ENCODE results near the gene SLC39A3.

The SLC39A3 gene

DNA sequence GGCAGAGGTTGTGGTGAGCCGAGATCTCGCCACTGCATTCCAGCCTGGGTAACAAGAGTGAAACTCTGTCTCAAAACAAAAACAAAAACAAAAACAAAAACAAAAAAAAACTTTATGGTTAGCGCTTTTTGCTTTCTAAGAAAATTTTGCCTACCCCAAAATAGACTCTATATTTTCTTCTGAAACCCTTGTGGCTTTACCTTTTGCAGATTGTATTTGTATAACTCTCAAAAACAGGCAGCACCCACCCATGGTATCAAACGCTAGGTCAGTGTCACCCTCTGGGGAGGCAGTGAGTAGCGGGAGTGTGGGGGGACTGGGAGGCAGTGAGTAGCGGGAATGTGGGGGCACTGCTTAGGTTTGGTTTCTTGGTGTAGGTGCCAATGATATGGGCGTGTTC lies 7.5 kb upstream of the SLC39A3 start:
- DNase-seq (ENCODE audit: low read depth in 2 of 2) = no peak

DNA sequence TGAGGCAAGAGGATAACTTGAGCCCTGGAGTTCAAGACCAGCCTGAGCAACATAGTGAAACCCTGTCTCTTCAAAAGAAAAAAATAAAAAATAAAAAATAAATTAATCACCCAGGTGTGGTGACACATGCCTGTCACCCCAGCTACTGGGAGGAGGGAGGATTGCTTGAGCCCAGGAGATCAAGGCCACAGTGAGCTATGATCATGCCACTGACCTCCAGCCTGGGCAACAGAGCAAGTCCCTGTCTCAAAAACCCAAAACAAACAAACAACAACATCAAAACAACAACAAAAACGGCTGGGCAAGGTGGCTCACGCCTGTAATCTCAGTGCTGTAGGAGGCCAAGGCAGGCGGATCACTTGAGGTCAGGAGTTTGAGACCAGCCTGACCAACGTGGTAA lies 4.3 kb upstream of the SLC39A3 start:
- DNase-seq (ENCODE audit: low read depth in 2 of 2) = no peak

DNA sequence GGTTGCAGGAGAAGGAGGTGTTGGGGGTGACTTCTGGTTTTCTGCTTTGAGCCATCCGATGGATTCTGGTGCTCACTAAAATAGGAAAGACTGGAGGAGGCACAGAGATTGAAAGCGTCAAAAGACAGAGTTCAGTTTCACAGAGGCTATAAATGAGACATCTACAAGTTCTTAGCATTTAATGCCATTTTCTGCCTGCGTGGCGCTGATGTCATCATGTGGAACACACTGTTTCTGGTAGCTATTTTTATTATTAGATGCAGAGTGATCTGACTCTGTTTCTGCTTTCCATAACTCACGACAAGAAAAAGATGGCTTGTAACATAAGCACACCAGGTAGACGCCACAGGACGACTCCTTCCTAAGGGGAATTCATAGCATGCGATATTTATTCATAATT lies 3.3 kb upstream of the SLC39A3 start:
- no peak for DNase-seq (ENCODE audit: low read depth in 2 of 2)

DNA sequence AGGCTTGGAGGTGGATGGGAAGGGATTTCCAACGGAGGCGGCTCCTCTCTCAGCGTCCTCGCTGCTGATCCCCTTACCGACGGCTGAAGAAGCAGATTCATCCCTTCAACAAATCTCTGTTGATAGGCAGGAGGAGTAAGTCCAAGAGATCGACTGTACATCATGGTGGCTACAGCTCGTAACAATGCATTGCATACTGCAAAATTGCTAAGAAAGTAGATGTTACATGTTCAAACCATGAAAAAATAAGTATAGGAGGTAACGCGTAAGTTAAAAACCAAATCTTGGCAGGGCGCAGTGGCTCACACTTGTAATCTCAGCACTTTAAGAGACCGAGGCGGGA lies 468 bp upstream of the SLC39A3 start:
- DNase-seq (ENCODE audit: low read depth in 2 of 2) = no peak

DNA sequence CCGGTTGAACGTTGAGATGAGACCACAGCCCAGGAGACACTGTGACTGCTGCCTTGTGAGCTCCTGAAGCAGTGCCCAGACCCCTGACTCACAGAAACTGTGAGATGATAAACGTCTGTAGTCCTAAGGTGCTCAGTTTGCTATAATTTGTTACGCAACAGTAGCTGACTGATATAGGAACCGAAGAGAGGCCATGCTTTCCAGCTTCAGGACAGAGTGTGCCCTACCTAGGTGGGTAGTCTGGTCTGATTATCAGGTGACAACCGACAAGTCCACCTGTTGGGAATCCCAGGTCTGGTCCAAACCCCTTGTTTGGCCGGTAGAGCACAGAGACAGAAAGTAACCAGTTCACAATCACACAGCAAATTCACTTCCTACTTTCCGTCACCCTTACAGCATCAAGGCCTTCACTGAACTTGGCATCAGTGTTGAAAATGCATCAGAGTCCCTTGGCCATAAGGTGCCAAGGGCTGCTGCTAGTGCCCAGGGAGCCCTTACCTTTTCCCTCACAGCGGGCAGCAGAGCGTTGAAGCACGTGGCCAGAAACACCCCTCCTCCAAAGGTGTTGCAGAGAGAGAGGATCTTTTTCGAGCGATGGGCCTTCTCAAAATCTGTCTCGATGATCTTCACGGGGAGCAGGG lies 3.1 kb downstream of the SLC39A3 start:
- no peak for DNase-seq (ENCODE audit: low read depth in 2 of 2)

DNA sequence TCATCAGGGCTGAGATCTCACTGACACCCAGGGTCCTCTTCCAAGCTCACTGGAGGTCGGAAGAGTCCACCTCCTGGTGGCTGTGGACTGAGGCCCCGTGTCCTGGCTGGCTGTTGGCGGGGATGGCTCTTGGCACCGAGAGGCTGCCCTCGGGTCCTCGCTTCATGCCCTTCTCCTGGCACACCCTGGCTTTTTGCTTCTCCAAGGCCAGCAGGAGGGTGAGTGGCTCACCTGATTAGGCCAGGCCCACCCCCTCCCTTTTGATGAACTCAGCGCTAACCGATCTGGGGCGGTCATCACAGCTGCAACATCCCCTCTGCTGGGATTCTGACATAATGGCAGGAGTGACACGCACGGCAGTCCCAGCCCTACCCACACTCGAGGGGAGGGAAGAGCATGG lies 4.4 kb downstream of the SLC39A3 start:
- DNase-seq (ENCODE audit: low read depth in 2 of 2) = no peak

DNA sequence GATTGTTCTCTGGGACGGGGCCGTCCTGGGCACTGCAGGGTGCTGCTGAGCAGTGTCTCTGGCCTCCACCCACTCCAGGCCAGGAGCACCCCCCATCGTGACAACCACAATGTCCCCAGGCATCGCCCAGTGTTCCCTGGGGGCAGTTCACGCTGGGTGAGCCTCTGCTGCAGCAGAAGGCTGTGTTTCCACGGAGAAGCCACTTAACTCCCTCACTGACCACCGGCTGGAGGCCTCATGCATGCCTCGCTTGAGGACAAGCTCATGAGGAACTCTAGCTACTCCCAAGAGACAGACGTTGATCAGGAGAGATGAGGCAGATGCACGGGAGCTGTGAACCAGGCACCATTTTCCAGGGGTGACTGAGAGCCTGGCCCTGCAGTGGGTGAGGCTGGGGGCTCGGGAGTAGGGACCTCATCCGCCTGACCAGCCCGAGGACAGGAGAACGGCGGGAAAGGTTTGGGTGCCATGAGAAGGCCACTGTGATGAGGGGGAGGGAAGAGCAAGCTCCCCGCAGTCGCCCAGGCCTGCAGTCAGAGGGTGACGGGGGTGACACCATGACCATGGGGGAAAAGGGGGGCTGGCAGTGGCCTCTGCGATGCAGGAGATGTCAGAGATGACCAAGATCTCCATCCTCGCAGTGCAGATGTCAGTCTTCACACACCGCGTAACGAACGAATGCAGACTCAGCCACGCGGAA lies 5.1 kb downstream of the SLC39A3 start:
- no peak for DNase-seq (ENCODE audit: low read depth in 2 of 2)

DNA sequence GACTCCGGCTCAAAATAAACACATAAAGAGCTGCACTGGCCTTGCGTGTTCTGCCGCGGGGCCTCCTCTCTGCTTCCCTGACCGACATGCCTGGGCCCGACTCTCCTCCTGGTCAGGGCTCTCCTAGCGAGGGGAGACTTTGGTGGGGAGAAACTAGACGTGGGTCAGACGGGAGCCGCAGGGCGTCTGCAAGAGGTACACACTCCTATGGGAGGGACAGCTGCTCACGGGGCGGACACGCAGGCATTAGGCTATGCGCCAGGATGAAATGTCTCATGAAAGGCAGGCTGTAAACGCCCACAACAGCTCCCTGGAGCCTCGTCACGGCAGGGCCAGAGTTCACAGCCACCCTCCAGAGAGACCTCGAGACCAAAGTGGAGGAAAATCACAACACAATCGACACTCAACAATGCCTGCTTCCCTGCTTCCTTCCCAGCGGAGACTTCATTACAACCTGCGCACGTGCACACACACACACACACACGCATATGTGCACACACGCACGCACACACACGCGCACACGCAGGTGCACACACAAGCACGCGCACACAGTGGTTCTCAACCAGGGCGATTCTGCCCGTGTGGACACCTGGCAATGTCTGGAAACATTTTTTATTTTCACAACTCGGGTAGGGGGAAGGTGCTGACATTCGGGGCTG lies 5.8 kb downstream of the SLC39A3 start:
- DNase-seq (ENCODE audit: low read depth in 2 of 2) = no peak

DNA sequence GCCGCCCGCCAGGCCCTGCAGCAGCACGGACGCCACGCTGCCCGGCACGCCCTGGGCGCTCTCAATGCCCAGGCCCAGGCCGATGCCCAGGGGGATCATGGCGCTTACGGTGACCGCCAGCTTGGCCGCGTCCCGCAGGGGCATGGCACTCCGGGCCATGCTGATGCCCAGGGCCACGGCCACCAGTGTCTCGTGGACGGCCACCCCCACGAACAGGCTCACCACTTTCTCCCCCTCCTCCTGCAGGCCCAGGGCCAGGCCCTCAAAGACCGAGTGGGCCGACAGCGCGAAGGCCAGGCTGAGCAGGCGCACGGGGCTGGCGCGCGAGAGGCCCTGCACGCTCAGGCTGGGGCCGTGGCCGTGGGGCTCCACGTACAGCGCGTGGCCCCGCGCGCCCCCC lies 6.9 kb downstream of the SLC39A3 start:
- no peak for DNase-seq (ENCODE audit: low read depth in 2 of 2)

DNA sequence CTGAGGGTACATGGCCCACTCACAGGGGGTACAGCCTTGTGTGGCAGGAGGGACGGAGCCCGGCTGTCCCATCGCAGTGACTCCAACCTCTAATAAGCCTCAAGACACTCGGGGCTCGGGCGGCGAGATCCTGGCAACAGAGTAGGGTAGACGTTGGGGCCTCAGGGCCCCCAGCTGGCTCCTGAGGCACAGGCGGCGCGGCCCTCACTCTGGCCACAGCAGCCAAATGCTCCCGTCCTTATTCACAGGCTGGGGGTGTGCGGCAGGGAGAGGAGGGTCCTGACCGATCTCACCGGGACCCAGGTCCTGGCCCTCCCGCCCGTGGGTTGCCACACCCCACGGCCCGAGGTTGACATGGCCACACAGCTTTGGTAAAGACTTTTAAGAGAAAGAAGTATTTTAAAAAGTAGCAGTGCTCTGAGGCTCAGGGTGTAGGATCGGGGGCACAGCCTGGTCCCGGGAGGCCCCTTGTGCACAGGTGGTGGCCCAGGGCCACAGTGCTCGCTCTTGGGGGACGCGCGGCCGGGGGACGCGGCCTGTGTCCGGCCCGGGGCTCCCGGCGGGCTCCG lies 7.6 kb downstream of the SLC39A3 start:
- no peak for DNase-seq (ENCODE audit: low read depth in 2 of 2)

DNA sequence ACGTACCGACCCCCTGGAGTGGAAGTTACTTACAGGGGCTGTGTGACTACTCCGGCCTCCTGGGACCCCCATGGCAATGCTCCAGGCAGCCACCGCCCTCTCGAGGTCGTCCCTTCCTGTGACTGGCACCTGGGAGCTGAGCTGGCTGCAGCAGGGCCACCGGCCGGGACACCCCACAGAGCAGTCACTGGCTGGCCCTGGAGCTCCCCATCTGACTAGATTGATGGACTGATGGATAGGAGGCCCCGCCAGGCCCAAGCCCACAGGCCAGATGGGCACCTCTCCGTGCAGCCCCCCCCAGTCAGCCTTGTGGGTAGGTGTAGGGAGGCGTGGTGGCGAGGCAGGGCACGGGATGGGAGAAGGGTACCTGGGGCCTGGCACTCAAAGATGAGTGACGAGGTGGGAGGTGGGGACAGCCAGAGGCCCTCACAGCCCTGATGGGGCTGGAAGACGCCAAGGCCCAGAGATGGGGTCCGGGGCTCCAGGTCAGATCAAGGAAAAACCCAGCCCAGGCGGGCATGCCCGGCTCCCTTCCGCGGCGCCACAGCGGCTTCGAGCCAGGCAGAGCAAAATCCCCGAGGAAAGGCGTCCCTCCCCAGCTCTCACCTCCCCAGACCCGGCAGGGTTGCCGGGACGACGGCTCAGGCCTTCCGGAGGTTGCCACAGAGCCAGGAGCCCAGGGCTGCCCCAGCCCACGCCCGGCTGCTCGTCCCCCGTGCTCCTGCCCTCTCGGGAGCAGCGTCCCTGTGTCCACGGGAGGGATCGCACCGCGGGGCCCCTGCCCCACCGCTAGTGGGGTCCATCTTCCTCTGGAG lies 8.4 kb downstream of the SLC39A3 start:
- no peak for DNase-seq (ENCODE audit: low read depth in 2 of 2)

DNA sequence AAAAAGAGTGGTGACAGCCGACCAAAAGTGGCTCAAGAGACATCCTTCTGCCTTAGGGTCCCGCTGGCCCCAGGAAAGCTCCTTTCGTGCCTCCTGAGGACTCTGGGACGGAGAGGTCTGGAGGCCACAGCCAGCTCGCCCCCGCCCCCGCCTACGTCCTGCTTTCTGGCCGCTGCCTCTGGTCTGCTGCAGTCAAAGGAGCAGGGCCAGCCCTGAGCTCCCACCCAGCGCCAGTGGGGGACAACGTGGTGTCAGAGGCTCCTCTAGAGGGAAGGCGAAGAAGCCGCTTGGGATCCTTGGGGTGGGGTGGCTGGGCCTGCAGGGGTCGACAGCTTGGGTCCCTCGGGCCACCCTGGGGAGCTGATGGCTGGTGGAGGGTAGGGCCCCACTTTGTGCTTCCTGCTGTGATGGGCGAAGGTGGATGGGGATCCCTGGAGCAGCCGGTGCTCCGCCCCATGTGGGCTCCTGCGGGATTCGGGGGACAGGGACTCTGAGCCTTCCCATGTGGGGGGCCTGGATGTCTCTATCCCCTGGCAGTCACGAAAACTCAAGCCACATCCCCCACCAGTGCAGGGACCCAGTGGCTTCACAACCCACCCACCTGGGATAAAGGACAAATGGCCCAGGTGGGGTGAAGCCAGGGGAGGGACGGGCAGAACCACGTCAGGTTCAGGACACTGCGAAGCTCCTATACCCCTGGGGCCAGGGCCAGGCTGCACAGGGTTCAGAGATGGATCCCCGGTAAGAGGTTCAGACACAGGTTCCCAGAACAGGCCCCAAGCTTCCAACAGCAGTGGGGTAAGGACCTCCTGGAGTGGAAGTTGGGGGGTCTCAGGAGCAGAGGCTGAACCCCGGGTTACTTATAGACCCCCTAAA lies 9.6 kb downstream of the SLC39A3 start:
- no peak for DNase-seq (ENCODE audit: low read depth in 2 of 2)

DNA sequence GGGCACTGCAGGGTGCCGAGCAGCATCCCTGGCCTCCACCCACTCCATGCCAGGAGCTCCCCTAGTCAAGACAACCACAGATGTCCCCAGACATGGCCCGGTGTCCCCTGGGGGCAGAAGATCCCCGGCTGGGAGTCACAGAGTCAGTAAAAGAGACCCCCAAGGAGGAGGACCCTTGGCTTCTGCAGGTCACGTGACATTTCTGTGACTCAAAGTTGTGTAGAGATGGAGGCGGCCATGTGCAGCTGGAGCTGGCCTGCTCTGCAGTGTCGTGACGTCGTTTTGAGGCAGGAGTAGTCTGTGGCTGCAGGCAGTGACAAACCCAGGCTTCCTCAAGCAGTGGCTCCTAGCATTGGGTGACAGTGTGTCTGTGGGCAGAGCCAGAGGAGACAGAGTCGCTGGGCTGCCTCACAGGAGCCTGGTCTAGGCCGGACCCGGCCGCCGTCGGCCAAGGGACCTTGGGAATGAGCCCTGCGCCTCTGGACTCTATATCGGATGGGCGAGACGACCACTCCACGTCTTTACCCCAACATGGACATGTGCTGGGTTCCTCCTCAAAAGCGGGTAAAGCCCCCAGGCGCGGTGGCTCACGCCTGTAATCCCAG lies 10.9 kb downstream of the SLC39A3 start:
- DNase-seq (ENCODE audit: low read depth in 2 of 2) = no peak

DNA sequence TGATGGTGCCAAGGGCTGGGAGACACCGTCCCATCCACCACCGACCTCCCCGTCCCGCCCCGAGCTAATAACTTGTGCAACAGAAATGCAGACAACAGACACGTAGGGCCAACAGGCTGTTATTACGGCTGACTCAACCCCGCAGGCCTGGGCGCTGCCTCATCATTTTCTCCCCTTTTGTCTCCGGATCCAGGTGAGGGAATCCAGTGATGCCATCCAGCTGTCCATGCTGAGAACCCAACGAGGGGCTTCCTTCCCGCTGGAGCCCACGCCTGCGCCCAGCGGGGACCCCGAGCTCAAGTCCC lies 12.2 kb downstream of the SLC39A3 start:
- no peak for DNase-seq (ENCODE audit: low read depth in 2 of 2)

DNA sequence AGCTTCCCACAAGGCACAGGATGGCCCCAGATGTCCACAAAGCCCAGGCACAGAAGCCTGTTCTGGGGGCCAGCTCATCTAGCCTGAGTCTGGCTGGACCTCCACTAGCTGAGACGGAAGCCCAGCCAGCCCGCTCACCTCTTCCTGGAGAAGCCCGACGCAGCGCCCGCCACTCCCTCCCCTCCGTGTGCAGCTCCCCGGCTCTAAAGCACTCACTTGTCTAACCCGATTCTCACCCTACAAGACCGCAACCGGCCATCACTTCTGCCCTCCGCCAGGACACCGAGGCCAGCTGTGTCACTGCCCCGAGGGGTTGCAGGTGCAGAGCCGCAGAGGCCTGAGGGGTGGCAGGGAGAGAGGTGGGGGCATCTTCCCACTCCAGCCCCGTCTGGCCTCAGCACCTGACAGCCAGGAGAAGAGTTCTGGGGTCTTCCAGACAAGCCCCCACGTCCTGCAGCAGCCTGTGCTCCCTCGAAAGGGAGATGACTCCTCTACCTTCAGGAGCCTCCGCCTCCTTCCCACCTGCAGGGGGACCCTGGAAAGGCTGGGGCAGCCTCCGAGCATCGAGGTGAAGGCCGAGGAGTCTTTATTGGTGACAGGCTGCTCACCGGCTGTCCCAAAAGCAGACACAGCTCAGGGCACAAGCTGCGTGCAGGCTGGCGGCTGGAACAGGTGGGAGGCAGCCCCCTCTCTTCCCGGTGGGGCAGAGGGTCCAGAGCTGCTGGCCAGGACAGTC lies 12.7 kb downstream of the SLC39A3 start:
- no peak for DNase-seq (ENCODE audit: low read depth in 2 of 2)

DNA sequence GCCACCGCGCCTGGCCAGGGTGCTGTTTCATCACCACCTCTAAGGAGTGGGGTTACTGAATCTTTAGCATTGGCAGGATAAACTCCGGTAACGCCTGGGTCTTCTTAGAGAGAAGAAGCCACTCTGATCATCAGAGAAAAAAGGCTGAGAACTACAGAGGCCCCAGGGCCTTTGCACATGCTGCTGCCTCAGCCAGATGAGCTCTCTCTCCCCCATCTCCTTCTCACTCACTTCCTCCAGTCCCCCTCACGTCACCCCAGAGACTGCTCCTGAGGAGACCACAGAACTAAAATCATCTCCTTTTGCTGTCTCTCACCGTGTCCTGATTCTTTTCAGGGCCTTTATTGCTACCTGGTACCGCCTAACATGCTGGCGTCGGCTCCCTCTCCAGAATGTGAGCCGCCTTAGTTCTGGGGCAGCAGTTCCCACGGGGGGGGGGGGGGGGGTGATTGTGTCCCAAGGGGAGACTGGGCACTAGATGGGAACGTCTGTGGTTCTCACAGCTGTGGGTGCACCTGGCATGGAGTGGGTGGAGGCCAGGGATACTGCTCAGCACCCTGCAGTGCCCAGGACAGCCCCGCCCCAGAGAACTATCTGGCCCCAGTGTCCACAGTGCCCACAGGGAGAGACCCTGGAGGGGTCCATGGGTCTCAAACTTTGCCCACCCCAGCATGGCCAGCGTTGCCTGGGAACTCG lies 13.5 kb downstream of the SLC39A3 start:
- no peak for DNase-seq (ENCODE audit: low read depth in 2 of 2)

DNA sequence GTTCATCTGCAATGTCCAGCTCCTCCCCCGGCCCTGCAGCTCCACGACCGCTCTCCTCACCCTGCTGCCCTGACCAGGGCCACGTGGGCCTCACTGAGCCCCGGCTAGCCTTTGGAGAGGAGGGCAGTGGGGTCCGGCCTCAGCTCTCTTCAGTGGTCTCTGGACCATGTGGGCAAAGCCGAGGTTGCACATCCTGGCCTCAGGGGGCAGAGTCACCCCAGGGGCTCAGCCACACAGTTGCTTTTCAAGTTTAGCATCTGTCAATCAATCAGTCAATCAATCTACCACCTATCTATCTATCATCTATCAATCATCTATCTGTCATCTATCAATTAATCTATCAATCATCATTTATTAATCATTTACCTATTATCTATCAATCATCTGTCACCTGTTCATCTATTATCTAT lies 15.7 kb downstream of the SLC39A3 start:
- DNase-seq (ENCODE audit: low read depth in 2 of 2) = no peak

DNA sequence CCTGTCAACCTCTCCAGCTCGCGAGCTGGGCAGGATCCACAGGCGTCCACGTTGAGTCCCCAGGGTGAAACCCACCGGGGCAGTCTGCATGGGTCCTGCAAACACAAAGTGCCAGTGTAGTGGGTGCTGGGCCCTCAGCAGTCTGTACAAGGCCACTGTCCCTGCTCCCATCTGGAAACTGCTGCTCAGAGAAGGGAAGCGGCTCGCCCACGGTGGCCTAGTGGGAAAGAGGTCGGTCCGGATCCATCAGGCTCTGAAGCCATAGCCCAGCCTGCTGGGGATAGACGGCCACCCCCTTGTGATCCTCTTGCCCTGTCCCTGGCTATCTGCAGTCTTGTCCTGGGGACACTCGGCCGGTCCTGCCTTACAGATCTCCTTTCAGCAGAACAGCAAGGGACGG lies 16.1 kb downstream of the SLC39A3 start:
- DNase-seq (ENCODE audit: low read depth in 2 of 2) = no peak

DNA sequence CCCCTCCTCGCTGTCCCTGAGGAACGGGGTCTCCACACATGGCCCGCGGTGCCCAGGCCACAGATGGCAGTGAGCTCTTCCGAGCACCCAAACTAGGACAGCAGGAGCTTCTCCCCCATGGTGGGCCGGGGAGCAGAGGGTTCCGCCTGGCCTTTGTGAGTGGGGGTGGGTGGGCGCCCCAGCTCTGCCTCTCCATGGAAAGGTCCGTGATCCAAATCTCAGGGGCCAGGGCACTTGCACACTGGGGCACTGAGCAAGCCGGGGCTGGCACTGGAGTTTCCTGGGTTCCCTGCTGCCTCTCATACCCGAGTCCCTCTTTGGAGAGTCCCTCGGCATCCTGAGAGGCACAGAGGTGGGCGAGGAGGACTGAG lies 16.5 kb downstream of the SLC39A3 start:
- DNase-seq (ENCODE audit: low read depth in 2 of 2) = no peak
